Smooth muscle cell (in vitro differentiated cells): Measurements from ENCODE around the gene PANX1. TPM values are rescaled to one million over a fixed set of nuclear protein-coding genes. Genes with fewer than 3 reads are reported as not detected.

Source experiments
- DNase-seq: peaks from one replicate; lab custom pipeline; 2025; ENCODE audit not compliant: unreplicated experiment; lab: John Stamatoyannopoulos, UW
- H2AFZ ChIP-seq: fragments of 200-600 bp; sonication (generic); 2 replicates; pipeline ENCODE4 v1.6.0; 2016; ENCODE audit warnings: antibody characterized with exemption, low read depth, mild to moderate bottlenecking
- H3F3A ChIP-seq: fragments of 200-600 bp; sonication (generic); 2 replicates; pipeline ENCODE4 v1.6.0; 2017; ENCODE audit warnings: antibody characterized with exemption, low read depth
- H3K27ac ChIP-seq: fragments of 200-600 bp; sonication (generic); 2 replicates; pipeline ENCODE4 v1.5.1; 2016; ENCODE audit warnings: low read depth, mild to moderate bottlenecking
- H3K27me3 ChIP-seq: fragments of 200-600 bp; sonication (generic); 2 replicates; pipeline ENCODE4 v1.6.1; 2016; ENCODE audit warnings: low read depth, mild to moderate bottlenecking
- H3K36me3 ChIP-seq: fragments of 200-600 bp; sonication (generic); 2 replicates; pipeline ENCODE4 v1.5.1; 2016; ENCODE audit warnings: low read depth
- H3K4me1 ChIP-seq: fragments of 200-600 bp; sonication (generic); 2 replicates; pipeline ENCODE4 v1.5.1; 2016; ENCODE audit warnings: low read depth
- H3K4me2 ChIP-seq: fragments of 200-600 bp; sonication (generic); 2 replicates; pipeline ENCODE4 v1.6.0; 2016; ENCODE audit warnings: mild to moderate bottlenecking
- H3K4me3 ChIP-seq: fragments of 200-600 bp; sonication (generic); 2 replicates; pipeline ENCODE4 v1.5.1; 2016; ENCODE audit warnings: mild to moderate bottlenecking
- H3K79me2 ChIP-seq: fragments of 200-600 bp; sonication (generic); 2 replicates; pipeline ENCODE4 v1.6.0; 2016; ENCODE audit warnings: low read depth, mild to moderate bottlenecking
- H3K9ac ChIP-seq: fragments of 200-600 bp; sonication (generic); 2 replicates; pipeline ENCODE4 v1.6.0; 2016; ENCODE audit warnings: low read depth
- H3K9me3 ChIP-seq: fragments of 200-600 bp; sonication (generic); replicated peaks from 2 replicates; pipeline ENCODE4 v1.5.1; 2016; ENCODE audit warnings: low read depth
- H4K20me1 ChIP-seq: fragments of 200-600 bp; sonication (generic); 2 replicates; pipeline ENCODE4 v1.6.0; 2016; ENCODE audit warnings: low read depth
- CTCF ChIP-seq: fragments of 200-600 bp; sonication (generic); IDR thresholded peaks from 2 replicates; pipeline ENCODE4 v1.5.1; 2017; ENCODE audit warnings: borderline replicate concordance, mild to moderate bottlenecking, antibody characterized with exemption; ENCODE audit not compliant: insufficient read depth, poor library complexity, severe bottlenecking
- WGBS: methylation state at CpG from one replicate; pipeline ENCODE4 v1.1.7; 2016; ENCODE audit warnings: low lambda C conversion rate; 5-methylcytosine and 5-hydroxymethylcytosine counted together
- polyA plus RNA-seq: library from polyadenylated mRNA; unstranded; fragments of >200 nt; fragmentation: Nextera tagmentation; extraction: Ambion mirVana; gene quantifications from 2 replicates; pipeline ENCODE4 v1.2.1, GENCODE V29; 2016
- total RNA-seq: library from RNA; depleted of rRNA; stranded (reverse); fragments of >200 nt; gene quantifications from 2 replicates; pipeline ENCODE4 v1.2.3, GENCODE V29; 2014

The PANX1 gene
- total and polyA plus RNA-seq, 2 experiments from 2014 or later: 32.2 to 81.2 TPM

GRCh38 chr11:94211261-94211830 is 82.7 kb downstream of the PANX1 start:
- Histone ChIP-seq H3K79me2 (no peaks in the 10 kb centered on the region), H3K36me3 (no peaks in the 10 kb centered on the region), H3K9me3 (no peaks in the 10 kb centered on the region), H2AFZ (no peak overlapping the region), H3K27ac (no peak overlapping the region), H3K27me3 (no peaks in the 10 kb centered on the region), H3K4me1 (no peaks in the 10 kb centered on the region), H3K9ac (no peak overlapping the region), H3K4me3 (no peak overlapping the region), H4K20me1 (no peaks in the 10 kb centered on the region), H3F3A (no peaks in the 10 kb centered on the region), H3K4me2 (no peak overlapping the region)
- no peak for TF ChIP-seq CTCF
- DNase-seq: no peak
- WGBS: 81% methylated on average over 2 of the region's 2 CpGs

GRCh38 chr11:94212898-94213297 is 84.3 kb downstream of the PANX1 start:
- Histone ChIP-seq H3K4me2 (no peak overlapping the region), H4K20me1 (no peaks in the 10 kb centered on the region), H3F3A (no peaks in the 10 kb centered on the region), H3K4me3 (no peak overlapping the region), H2AFZ (no peak overlapping the region), H3K36me3 (no peaks in the 10 kb centered on the region), H3K4me1 (no peaks in the 10 kb centered on the region), H3K27me3 (no peaks in the 10 kb centered on the region), H3K79me2 (no peaks in the 10 kb centered on the region), H3K9me3 (no peaks in the 10 kb centered on the region), H3K9ac (no peak overlapping the region), H3K27ac (no peak overlapping the region)
- no peak for TF ChIP-seq CTCF
- 92% methylated on average over 2 of the region's 2 CpGs for WGBS
- no peak for DNase-seq

- Histone ChIP-seq H3K9me3 (no peaks in the 10 kb centered on the region), H3K27ac (no peak overlapping the region), H3K4me2 (no peak overlapping the region), H3F3A (no peaks in the 10 kb centered on the region), H3K9ac (no peak overlapping the region), H2AFZ (no peak overlapping the region), H3K4me1 (no peaks in the 10 kb centered on the region), H3K27me3 (no peaks in the 10 kb centered on the region), H3K79me2 (no peaks in the 10 kb centered on the region), H3K36me3 (no peaks in the 10 kb centered on the region), H4K20me1 (no peaks in the 10 kb centered on the region), H3K4me3 (no peak overlapping the region)
- TF ChIP-seq CTCF: no peak
- WGBS: 86% methylated on average over 1 of the region's 1 CpG
- no peak for DNase-seq
These were observed 89.1 kb downstream of the PANX1 start for GRCh38 chr11:94217705-94218104.

- Histone ChIP-seq H3K4me2 (no peak overlapping the region), H2AFZ (no peak overlapping the region), H3K36me3 (no peaks in the 10 kb centered on the region), H3F3A (no peaks in the 10 kb centered on the region), H3K4me1 (no peaks in the 10 kb centered on the region), H3K79me2 (no peaks in the 10 kb centered on the region), H4K20me1 (no peaks in the 10 kb centered on the region), H3K9ac (no peak overlapping the region), H3K9me3 (no peaks in the 10 kb centered on the region), H3K4me3 (no peak overlapping the region), H3K27ac (no peak overlapping the region), H3K27me3 (no peaks in the 10 kb centered on the region)
- DNase-seq: no peak
- TF ChIP-seq CTCF: no peak
- WGBS: 91% methylated on average over 2 of the region's 2 CpGs
These were observed 89.7 kb downstream of the PANX1 start for GRCh38 chr11:94218372-94218771.
